Prostate gland (tissue), 2 donors: ENCODE measurements around the gene DEFB113. TPM values are rescaled to one million over a fixed set of nuclear protein-coding genes. Genes with fewer than 3 reads are reported as not detected.
"Not testable (repeated sequence)": the region's sequence is repeated elsewhere in the genome, so short reads cannot be mapped to it uniquely, and the experiment has no call there.

Experiments
- DNase-seq: peaks from one replicate; pipeline ENCODE4 v3.0.0-alpha.2; 2019; ENCODE audit warnings: low spot score
- H3K27ac ChIP-seq, 2 donors: fragments of 200-600 bp; sonication (generic); 2 replicates each; pipeline ENCODE4 v1.5.1; 2017 to 2019
- H3K27me3 ChIP-seq: fragments of 200-600 bp; sonication (generic); replicated peaks from 2 replicates; pipeline ENCODE4 v1.5.1; 2019; ENCODE audit not compliant: insufficient read depth
- H3K36me3 ChIP-seq, 2 donors: fragments of 200-600 bp; sonication (generic); 1 replicate in 1 of 2; 2 replicates in 1 of 2; pipeline versions ENCODE4 v1.5.1 to v1.8.1; 2017 to 2019
- H3K4me1 ChIP-seq: fragments of 200-600 bp; sonication (generic); replicated peaks from 2 replicates; pipeline ENCODE4 v1.5.1; 2019
- H3K4me3 ChIP-seq, 2 donors: fragments of 200-600 bp; sonication (generic); 2 replicates each; pipeline ENCODE4 v1.5.1; 2017 to 2019
- H3K9me3 ChIP-seq: fragments of 200-600 bp; sonication (generic); 2 replicates; pipeline ENCODE4 v1.5.1; 2017
- POLR2A ChIP-seq: fragments of 450-650 bp; IDR thresholded peaks from one replicate; pipeline ENCODE4 v1.6.1; 2016; ENCODE audit warnings: antibody characterized with exemption, mild to moderate bottlenecking
- POLR2AphosphoS5 ChIP-seq: sonication (generic); formaldehyde crosslinking; IDR thresholded peaks from one replicate; pipeline ENCODE4 v1.6.1; 2017; ENCODE audit warnings: antibody characterized with exemption
- WGBS: methylation state at CpG from one replicate; pipeline ENCODE4 v1.1.5; 2018; 5-methylcytosine and 5-hydroxymethylcytosine counted together
- intact Hi-C: fragments of 100-400 bp; cut with DNase I; formaldehyde crosslinking; loops from one replicate; pipeline ENCODE4 v1.14.2; 2022
- total RNA-seq, 2 donors: library from RNA; depleted of rRNA; stranded (reverse); fragments of >200 nt; gene quantifications; one replicate each; pipeline ENCODE4 v1.1.0, GENCODE V29; 2016
- TF ChIP-seq, protein P1 (sequence below), 4 experiments: fragments of 200-600 bp in 2 of 4; fragments of 450-650 bp in 2 of 4; sonication (generic) in 2 of 4; IDR thresholded peaks; 1 replicate in 3 of 4; 2 replicates in 1 of 4; pipeline ENCODE4 v1.5.1; 2016 to 2019; ENCODE audit warnings: antibody characterized with exemption in 4 of 4, mild to moderate bottlenecking in 2 of 4, moderate library complexity in 2 of 4

The DEFB113 gene
- total RNA-seq, 2 donors from 2014 or later = not detected

DNA sequence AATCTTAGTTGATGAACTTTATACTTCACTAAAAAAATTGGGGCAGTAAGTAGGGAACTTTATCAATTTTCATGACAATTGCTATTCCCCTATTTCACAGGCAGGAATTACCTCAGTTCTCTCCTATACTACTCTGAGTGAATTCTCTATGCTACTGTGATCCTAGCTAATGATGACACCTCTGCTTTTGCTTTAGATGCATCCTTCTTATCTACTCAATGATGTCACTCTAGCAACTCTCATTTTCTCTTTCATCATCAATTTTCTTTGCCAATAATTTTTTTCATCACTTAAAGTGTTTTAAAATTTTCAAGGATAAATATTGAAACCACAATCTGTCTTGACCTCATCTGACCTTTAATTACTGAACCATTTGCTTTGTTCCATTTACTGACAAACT is 13.6 kb downstream of the DEFB113 start:
- Histone ChIP-seq H3K9me3 (no peaks in the 10 kb centered on the region), H3K4me3 (no peak overlapping the region), H3K27ac (no peak overlapping the region), H3K4me1 (no peaks in the 10 kb centered on the region), H3K27me3 (no peaks in the 10 kb centered on the region), H3K36me3 (no peaks in the 10 kb centered on the region)
- TF ChIP-seq, protein P1, sequence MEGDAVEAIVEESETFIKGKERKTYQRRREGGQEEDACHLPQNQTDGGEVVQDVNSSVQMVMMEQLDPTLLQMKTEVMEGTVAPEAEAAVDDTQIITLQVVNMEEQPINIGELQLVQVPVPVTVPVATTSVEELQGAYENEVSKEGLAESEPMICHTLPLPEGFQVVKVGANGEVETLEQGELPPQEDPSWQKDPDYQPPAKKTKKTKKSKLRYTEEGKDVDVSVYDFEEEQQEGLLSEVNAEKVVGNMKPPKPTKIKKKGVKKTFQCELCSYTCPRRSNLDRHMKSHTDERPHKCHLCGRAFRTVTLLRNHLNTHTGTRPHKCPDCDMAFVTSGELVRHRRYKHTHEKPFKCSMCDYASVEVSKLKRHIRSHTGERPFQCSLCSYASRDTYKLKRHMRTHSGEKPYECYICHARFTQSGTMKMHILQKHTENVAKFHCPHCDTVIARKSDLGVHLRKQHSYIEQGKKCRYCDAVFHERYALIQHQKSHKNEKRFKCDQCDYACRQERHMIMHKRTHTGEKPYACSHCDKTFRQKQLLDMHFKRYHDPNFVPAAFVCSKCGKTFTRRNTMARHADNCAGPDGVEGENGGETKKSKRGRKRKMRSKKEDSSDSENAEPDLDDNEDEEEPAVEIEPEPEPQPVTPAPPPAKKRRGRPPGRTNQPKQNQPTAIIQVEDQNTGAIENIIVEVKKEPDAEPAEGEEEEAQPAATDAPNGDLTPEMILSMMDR (IDR thresholded peaks at IDR 0.05) = no peak
- TF ChIP-seq POLR2A (no peak), POLR2AphosphoS5 (no peak)
- intact Hi-C loops = no loop called here
- no peak for DNase-seq

DNA sequence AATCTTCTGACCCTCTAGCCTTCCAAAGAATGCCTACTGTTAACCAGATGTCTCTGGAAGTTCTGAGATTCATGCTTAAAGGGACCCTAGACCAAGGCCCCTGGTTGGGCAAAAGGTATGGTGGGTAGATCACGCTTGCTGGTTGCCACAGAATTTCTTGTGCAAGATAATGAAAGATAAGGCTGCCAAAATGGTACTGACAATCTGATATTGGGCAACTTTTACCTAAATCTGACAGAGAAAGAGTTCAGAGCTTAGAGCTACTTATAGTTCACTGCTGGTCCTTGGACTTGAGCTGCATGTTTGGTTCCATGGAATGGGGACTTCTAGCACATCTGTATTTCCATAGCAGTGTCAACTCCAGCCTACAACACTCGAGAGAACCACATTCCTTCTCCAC is 17.5 kb downstream of the DEFB113 start:
- TF ChIP-seq POLR2A = no peak
- TF ChIP-seq POLR2AphosphoS5 = no peak
- TF ChIP-seq, protein P1 (IDR thresholded peaks at IDR 0.05) = no peak
- H3K4me3 ChIP-seq = no peak overlapping the region
- H3K27me3 ChIP-seq = no peaks in the 10 kb centered on the region
- no peaks in the 10 kb centered on the region for H3K36me3 ChIP-seq
- H3K27ac ChIP-seq = no peak overlapping the region
- H3K9me3 ChIP-seq = no peaks in the 10 kb centered on the region
- no peak for DNase-seq
- WGBS = 71% methylated on average over 2 of the region's 2 CpGs
- no peaks in the 10 kb centered on the region for H3K4me1 ChIP-seq
- intact Hi-C loops = no loop called here

DNA sequence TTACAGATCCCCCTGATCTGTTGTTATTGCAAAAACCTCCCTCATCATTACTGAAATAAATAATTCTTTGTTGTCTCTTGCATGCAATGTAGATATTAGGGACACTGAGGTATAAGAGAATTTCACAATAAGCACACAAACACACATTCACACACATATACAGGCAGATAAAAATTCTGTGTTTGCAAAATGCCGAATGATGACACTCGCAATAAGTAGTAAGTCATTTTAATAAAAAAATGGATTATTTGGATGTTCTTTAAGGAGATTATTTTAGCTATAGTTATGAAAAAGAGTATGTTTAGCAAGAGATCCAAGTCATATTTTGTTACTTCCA is 19.0 kb downstream of the DEFB113 start:
- no peak overlapping the region for H3K27ac ChIP-seq
- intact Hi-C loops = no loop called here
- H3K9me3 ChIP-seq = no peaks in the 10 kb centered on the region
- no peak overlapping the region for H3K4me3 ChIP-seq
- H3K4me1 ChIP-seq = no peaks in the 10 kb centered on the region
- H3K36me3 ChIP-seq = no peaks in the 10 kb centered on the region
- 94% methylated on average over 2 of the region's 2 CpGs for WGBS
- TF ChIP-seq POLR2AphosphoS5 (no peak), POLR2A (no peak)
- TF ChIP-seq, protein P1 (IDR thresholded peaks at IDR 0.05) = no peak
- DNase-seq = no peak
- no peaks in the 10 kb centered on the region for H3K27me3 ChIP-seq

DNA sequence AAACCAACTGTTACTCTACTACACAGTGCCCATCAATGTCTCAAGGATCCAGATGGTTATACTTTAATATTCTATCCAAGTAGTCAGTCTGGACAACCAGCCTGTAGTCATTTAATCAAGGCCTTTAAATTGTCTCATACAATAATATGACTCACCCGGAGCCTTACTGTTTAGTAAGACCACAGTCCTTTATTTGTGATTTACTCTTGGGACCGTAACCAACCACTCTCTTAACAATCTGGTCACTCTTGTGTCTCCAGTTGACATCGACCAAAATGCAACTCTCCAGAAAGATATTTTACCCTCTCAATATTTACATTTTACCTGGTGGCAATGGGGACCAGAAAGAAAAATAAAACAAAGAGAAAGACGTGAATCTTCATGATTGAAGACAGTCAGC is 20.4 kb downstream of the DEFB113 start:
- Histone ChIP-seq H3K27ac (no peak overlapping the region), H3K36me3 (no peaks in the 10 kb centered on the region), H3K9me3 (no peaks in the 10 kb centered on the region), H3K4me1 (no peaks in the 10 kb centered on the region), H3K4me3 (no peak overlapping the region), H3K27me3 (no peaks in the 10 kb centered on the region)
- WGBS = 84% methylated on average over 4 of the region's 4 CpGs
- intact Hi-C loops = no loop called here
- no peak for DNase-seq
- TF ChIP-seq POLR2A = no peak
- no peak for TF ChIP-seq POLR2AphosphoS5
- TF ChIP-seq, protein P1 (IDR thresholded peaks at IDR 0.05) = no peak

DNA sequence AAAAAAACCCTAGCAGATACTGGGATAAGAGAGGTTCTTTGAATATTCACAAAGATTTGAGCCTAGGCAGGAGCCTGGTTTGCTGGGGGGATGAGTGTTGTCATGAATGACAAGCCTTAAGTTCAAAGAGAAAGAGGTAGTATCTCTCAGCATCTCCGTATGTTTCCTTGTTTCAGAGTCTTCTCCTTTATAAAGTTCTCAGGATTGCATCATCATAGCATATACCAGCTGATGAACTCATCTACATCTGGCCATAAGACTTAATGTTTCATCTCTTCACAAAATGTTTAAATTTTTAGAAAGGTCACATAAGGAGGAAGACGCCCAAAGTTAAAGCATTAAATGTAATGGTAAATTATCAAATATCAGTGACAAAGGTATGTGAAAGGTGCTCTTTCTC is 22.6 kb downstream of the DEFB113 start:
- Histone ChIP-seq H3K9me3 (no peaks in the 10 kb centered on the region), H3K36me3 (no peaks in the 10 kb centered on the region), H3K27me3 (no peaks in the 10 kb centered on the region), H3K4me1 (no peaks in the 10 kb centered on the region), H3K27ac (no peak overlapping the region), H3K4me3 (no peak overlapping the region)
- intact Hi-C loops = no loop called here
- 65% methylated on average over 2 of the region's 2 CpGs for WGBS
- TF ChIP-seq POLR2AphosphoS5 (no peak), POLR2A (no peak)
- TF ChIP-seq, protein P1 (IDR thresholded peaks at IDR 0.05) = no peak
- no peak for DNase-seq

DNA sequence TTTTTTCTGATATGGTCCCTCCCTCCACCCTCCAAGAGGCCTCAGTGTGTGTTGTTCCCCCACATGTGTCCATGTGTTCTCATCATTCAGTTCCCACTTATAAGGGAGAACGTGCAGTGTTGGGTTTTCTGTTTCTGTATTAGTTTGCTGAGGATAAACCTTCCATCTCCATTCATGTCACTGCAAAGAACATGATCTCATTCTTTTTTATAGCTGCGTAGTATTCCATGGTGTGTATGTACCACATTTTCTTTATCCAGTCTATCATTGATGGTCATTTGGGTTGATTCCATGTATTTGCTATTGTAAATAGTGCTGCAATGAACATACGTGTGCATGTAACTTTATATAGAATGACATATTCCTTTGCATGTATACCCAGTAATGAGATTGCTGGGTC is 25.4 kb downstream of the DEFB113 start:
- H3K27me3 ChIP-seq, H3K4me3 ChIP-seq, H3K4me1 ChIP-seq, DNase-seq, H3K9me3 ChIP-seq, H3K36me3 ChIP-seq, intact Hi-C loops, H3K27ac ChIP-seq: not testable (repeated sequence)
- 92% methylated on average over 3 of the region's 3 CpGs for WGBS
